DOHH2 (cell line): ENCODE data around the gene GCC2.
"Not testable (repeated sequence)": the region's sequence is repeated elsewhere in the genome, so short reads cannot be mapped to it uniquely, and the experiment has no call there.

Experiments
- H3F3A ChIP-seq: fragments of 200-600 bp; sonication (generic), shearing (Covaris generic); 2 replicates; pipeline ENCODE4 v1.6.0; 2016; ENCODE audit warnings: antibody characterized with exemption, mild to moderate bottlenecking; ENCODE audit not compliant: control insufficient read depth, insufficient read depth
- H3K27ac ChIP-seq: fragments of 200-600 bp; sonication (generic); 2 replicates; pipeline ENCODE4 v1.5.1; 2014; ENCODE audit warnings: low read depth, mild to moderate bottlenecking, low read length, moderate library complexity
- H3K27me3 ChIP-seq: fragments of 200-600 bp; sonication (generic); 2 replicates; pipeline ENCODE4 v1.6.1; 2014; ENCODE audit warnings: mild to moderate bottlenecking, low read length, mixed read lengths; ENCODE audit not compliant: control insufficient read depth
- H3K36me3 ChIP-seq: fragments of 200-600 bp; sonication (generic); 2 replicates; pipeline ENCODE4 v1.6.1; 2014; ENCODE audit warnings: mild to moderate bottlenecking, low read length, moderate library complexity, mixed read lengths; ENCODE audit not compliant: control insufficient read depth
- H3K4me1 ChIP-seq: fragments of 200-600 bp; sonication (generic); 2 replicates; pipeline ENCODE4 v1.6.1; 2014; ENCODE audit warnings: mild to moderate bottlenecking, low read length, mixed read lengths; ENCODE audit not compliant: control insufficient read depth
- H3K4me2 ChIP-seq: fragments of 200-600 bp; sonication (generic); 2 replicates; pipeline ENCODE4 v1.6.0; 2014; ENCODE audit warnings: mild to moderate bottlenecking, low read length, moderate library complexity
- H3K4me3 ChIP-seq: fragments of 200-600 bp; sonication (generic); 2 replicates; pipeline ENCODE4 v1.5.1; 2014; ENCODE audit warnings: mild to moderate bottlenecking, low read length, mixed read lengths
- H3K79me2 ChIP-seq: fragments of 200-600 bp; sonication (generic); 2 replicates; pipeline ENCODE4 v1.6.1; 2014; ENCODE audit warnings: mild to moderate bottlenecking, low read length, mixed read lengths; ENCODE audit not compliant: control insufficient read depth
- H3K9me2 ChIP-seq: fragments of 200-600 bp; sonication (generic); replicated peaks from 2 replicates; pipeline ENCODE4 v1.6.1; 2014; ENCODE audit warnings: mild to moderate bottlenecking, low read length, mixed read lengths; ENCODE audit not compliant: control insufficient read depth
- H3K9me3 ChIP-seq: fragments of 200-600 bp; sonication (generic); 2 replicates; pipeline ENCODE4 v1.6.1; 2014; ENCODE audit warnings: antibody characterized with exemption, low read length, mixed read lengths; ENCODE audit not compliant: control insufficient read depth, insufficient read depth
- H4K20me1 ChIP-seq: fragments of 200-600 bp; sonication (generic); 2 replicates; pipeline ENCODE4 v1.6.0; 2014; ENCODE audit warnings: low read depth, mild to moderate bottlenecking, antibody characterized with exemption, low read length, moderate library complexity; ENCODE audit not compliant: control insufficient read depth, insufficient read depth
- EZH2phosphoT487 ChIP-seq: fragments of 200-600 bp; sonication (generic); IDR thresholded peaks from 2 replicates; pipeline ENCODE4 v1.6.1; 2017; ENCODE audit warnings: borderline replicate concordance, mild to moderate bottlenecking, antibody characterized with exemption, low read length, moderate library complexity, mixed read lengths
- TF ChIP-seq, protein P1 (sequence below): fragments of 200-600 bp; sonication (generic); IDR thresholded peaks from one replicate; pipeline ENCODE4 v1.5.1; 2014; ENCODE audit warnings: antibody characterized with exemption, mild to moderate bottlenecking, low read depth, low read length; ENCODE audit not compliant: poor library complexity, severe bottlenecking

Gene GCC2

GRCh38 chr2:108490506-108491122, 41.6 kb downstream of the GCC2 start:
- Histone ChIP-seq H3K4me3 (no peak overlapping the region), H3K4me2 (no peak overlapping the region), H3K36me3 (peaks cover 44% of the 10 kb centered on the region), H3K9me3 (no peaks in the 10 kb centered on the region), H3K4me1 (no peaks in the 10 kb centered on the region), H3K27me3 (no peaks in the 10 kb centered on the region), H3K27ac (no peak overlapping the region), H4K20me1 (no peaks in the 10 kb centered on the region), H3F3A (no peaks in the 10 kb centered on the region), H3K9me2 (no peaks in the 10 kb centered on the region), H3K79me2 (no peaks in the 10 kb centered on the region)
- TF ChIP-seq, protein P1, sequence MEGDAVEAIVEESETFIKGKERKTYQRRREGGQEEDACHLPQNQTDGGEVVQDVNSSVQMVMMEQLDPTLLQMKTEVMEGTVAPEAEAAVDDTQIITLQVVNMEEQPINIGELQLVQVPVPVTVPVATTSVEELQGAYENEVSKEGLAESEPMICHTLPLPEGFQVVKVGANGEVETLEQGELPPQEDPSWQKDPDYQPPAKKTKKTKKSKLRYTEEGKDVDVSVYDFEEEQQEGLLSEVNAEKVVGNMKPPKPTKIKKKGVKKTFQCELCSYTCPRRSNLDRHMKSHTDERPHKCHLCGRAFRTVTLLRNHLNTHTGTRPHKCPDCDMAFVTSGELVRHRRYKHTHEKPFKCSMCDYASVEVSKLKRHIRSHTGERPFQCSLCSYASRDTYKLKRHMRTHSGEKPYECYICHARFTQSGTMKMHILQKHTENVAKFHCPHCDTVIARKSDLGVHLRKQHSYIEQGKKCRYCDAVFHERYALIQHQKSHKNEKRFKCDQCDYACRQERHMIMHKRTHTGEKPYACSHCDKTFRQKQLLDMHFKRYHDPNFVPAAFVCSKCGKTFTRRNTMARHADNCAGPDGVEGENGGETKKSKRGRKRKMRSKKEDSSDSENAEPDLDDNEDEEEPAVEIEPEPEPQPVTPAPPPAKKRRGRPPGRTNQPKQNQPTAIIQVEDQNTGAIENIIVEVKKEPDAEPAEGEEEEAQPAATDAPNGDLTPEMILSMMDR, result no peak
- TF ChIP-seq EZH2phosphoT487, result no peak

GRCh38 chr2:108491848-108492247, 42.8 kb downstream of the GCC2 start:
- H3K27me3 ChIP-seq, result no peaks in the 10 kb centered on the region
- no peaks in the 10 kb centered on the region for H3K4me1 ChIP-seq
- no peak overlapping the region for H3K4me3 ChIP-seq
- no peaks in the 10 kb centered on the region for H3K9me2 ChIP-seq
- no peaks in the 10 kb centered on the region for H3F3A ChIP-seq
- no peak overlapping the region for H3K27ac ChIP-seq
- H4K20me1 ChIP-seq, result no peaks in the 10 kb centered on the region
- peaks cover 39% of the 10 kb centered on the region for H3K36me3 ChIP-seq
- H3K4me2 ChIP-seq, result no peak overlapping the region
- TF ChIP-seq, protein P1, result no peak
- TF ChIP-seq EZH2phosphoT487, result no peak
- H3K9me3 ChIP-seq, result no peaks in the 10 kb centered on the region
- no peaks in the 10 kb centered on the region for H3K79me2 ChIP-seq

DNA sequence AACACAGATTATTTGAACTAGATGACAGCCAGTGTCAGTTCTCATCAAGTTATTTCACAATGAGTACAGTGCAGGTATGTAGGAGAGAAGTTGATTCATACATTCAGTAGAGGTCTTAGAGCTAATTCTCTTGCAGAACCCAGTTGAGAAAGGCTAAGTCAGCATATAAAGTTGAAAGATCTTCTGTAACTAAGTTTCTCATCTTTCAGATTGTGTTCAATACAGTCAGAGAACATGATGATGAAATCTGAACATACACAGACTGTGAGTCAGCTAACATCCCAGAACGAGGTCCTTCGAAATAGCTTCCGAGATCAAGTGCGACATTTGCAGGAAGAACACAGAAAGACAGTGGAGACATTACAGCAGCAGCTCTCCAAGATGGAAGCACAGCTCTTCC, 43.4 kb downstream of the GCC2 start:
- H3K9me2 ChIP-seq, result no peaks in the 10 kb centered on the region
- TF ChIP-seq EZH2phosphoT487, result no peak
- TF ChIP-seq, protein P1, result no peak
- H4K20me1 ChIP-seq, result no peaks in the 10 kb centered on the region
- no peaks in the 10 kb centered on the region for H3F3A ChIP-seq
- H3K4me2 ChIP-seq, result no peak overlapping the region
- H3K27me3 ChIP-seq, result no peaks in the 10 kb centered on the region
- no peaks in the 10 kb centered on the region for H3K79me2 ChIP-seq
- H3K27ac ChIP-seq, result no peak overlapping the region
- peaks cover 43% of the 10 kb centered on the region for H3K36me3 ChIP-seq
- H3K4me3 ChIP-seq, result no peak overlapping the region
- H3K9me3 ChIP-seq, result no peaks in the 10 kb centered on the region
- no peaks in the 10 kb centered on the region for H3K4me1 ChIP-seq

DNA sequence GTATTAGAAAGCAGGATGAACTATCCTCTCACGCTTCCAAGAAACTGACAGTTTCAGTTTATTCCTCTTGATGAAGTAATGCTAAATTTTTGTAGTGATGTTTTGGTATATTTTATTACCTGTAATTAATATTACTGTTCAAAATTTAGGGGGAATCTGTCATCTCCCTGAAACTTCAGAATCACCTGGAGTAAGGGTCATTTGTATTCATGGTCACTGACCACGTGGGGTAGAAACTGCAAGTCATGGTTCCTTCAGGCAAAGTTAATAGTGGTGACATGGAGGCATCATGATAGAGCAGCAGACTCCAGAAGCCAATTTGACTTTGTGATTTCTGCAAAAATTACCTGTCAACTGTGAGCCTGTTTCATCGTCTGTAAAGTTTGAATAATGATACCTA, 47.2 kb downstream of the GCC2 start:
- H3K9me2 ChIP-seq, H3K27ac ChIP-seq, H3K9me3 ChIP-seq, H3K4me3 ChIP-seq, H4K20me1 ChIP-seq, H3K79me2 ChIP-seq, H3K4me2 ChIP-seq, H3K4me1 ChIP-seq, H3K27me3 ChIP-seq, H3F3A ChIP-seq: not testable (repeated sequence)
- peaks cover 26% of the 10 kb centered on the region for H3K36me3 ChIP-seq

GRCh38 chr2:108507620-108508019, 58.6 kb downstream of the GCC2 start:
- H3K9me3 ChIP-seq, H3K9me2 ChIP-seq, H3K4me1 ChIP-seq, H3K4me2 ChIP-seq, H3K79me2 ChIP-seq, H4K20me1 ChIP-seq, H3K27ac ChIP-seq, H3K4me3 ChIP-seq, H3K36me3 ChIP-seq, H3K27me3 ChIP-seq, H3F3A ChIP-seq: not testable (repeated sequence)

GRCh38 chr2:108512431-108512830, 63.4 kb downstream of the GCC2 start:
- not testable (repeated sequence) for H3K9me2 ChIP-seq, H3K79me2 ChIP-seq, H3K9me3 ChIP-seq, H3K4me2 ChIP-seq, H3K4me3 ChIP-seq, H3K27ac ChIP-seq, H3F3A ChIP-seq, H4K20me1 ChIP-seq, H3K4me1 ChIP-seq, H3K27me3 ChIP-seq, H3K36me3 ChIP-seq
